RWPE1 (cell line): ENCODE measurements around the gene FZD2.
"Not testable (repeated sequence)": the region's sequence is repeated elsewhere in the genome, so short reads cannot be mapped to it uniquely, and the experiment has no call there.

ENCODE experiments used
- CTCF ChIA-PET: fragments of 350-600 bp; sonication (Branson Sonifier 250); formaldehyde crosslinking; extraction: SDS; loops from one replicate; lab custom pipeline; 2021; lab: Yijun Ruan, JAX
- POLR2A ChIA-PET: fragments of 400-600 bp; formaldehyde crosslinking; extraction: SDS; loops from one replicate; lab custom pipeline; 2020; ENCODE audit warnings: antibody characterized with exemption; ENCODE audit not compliant: low non-redundant PET; lab: Yijun Ruan, JAX
- DNase-seq: peaks from one replicate; pipeline ENCODE4 v3.0.0; 2012; ENCODE audit warnings: low spot score
- H3K27ac ChIP-seq: fragments of 450-650 bp; 2 replicates; pipeline ENCODE4 v1.5.1; 2017
- TF ChIP-seq, protein P1 (sequence below): fragments of 450-650 bp; conservative IDR thresholded peaks from 2 replicates; pipeline ENCODE4 v1.5.1; 2017; ENCODE audit warnings: low read depth, mild to moderate bottlenecking

Gene FZD2

DNA sequence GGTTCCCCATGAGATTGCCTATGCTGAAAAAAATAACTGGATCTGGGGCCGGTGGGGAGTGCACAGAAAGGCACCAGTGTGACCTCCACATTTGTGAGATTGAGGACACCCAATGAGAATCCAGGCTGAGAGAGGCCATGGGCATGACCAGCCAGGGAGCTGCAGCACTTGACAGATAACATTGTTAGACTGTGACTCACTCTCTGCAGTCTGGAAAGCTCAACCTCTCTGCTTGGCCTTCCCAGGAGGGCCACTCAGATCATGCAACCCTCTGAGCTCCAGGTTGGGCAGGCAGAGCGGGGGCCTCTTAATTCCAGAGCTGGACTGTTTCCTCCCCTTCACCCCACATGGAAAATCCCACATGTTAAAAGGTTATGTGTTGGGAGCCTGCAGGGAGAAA lies 30.1 kb downstream of the FZD2 start:
- peak overlapping the region; percentile 81 for H3K27ac ChIP-seq
- CTCF ChIA-PET = no interaction called here
- TF ChIP-seq, protein P1, sequence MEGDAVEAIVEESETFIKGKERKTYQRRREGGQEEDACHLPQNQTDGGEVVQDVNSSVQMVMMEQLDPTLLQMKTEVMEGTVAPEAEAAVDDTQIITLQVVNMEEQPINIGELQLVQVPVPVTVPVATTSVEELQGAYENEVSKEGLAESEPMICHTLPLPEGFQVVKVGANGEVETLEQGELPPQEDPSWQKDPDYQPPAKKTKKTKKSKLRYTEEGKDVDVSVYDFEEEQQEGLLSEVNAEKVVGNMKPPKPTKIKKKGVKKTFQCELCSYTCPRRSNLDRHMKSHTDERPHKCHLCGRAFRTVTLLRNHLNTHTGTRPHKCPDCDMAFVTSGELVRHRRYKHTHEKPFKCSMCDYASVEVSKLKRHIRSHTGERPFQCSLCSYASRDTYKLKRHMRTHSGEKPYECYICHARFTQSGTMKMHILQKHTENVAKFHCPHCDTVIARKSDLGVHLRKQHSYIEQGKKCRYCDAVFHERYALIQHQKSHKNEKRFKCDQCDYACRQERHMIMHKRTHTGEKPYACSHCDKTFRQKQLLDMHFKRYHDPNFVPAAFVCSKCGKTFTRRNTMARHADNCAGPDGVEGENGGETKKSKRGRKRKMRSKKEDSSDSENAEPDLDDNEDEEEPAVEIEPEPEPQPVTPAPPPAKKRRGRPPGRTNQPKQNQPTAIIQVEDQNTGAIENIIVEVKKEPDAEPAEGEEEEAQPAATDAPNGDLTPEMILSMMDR = no peak
- peak; percentile 91 for DNase-seq
- POLR2A ChIA-PET = interaction anchor here (0.5 kb wide), 1 partner anchor 947 kb away, joined by 4 read pairs; no protein-coding TSS in a partner anchor

DNA sequence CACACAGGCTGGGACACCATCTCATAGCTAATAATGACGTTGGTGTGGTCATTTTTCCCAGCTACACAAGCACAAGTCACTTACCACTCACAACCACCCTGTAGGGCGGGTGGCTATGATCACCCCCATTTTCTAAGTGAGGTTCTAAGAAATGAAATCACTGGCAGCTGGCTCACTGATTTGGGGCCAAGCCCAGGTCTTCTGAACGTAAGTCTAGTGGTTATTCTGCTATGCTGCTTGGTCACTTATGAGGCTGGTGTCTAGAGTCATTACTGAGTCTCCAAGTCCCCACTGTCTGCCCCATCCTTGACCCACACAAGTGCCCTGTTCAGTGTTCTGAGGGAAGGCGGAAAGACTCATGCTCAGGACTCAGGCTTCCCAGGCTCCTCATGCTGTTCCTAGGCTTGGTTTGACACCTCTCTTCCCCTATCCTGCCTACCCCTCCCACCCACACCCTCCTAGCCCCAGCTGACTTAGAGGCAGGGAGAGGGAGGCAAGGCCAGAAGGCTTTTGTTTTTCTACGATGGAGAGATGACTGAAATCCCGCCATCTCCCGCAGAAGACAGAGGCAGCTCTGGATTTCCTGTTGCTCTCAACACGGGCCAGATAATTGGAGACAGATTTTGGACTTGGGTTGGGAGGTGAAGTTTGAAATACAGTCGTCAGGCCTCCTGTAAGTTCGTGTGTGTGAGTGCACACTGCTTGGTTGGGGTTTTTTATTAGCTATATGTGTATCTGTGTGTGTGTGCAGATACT lies 32.2 kb downstream of the FZD2 start:
- peak overlapping the region; percentile 6; the same call in 1 of the 2 replicates for H3K27ac ChIP-seq
- CTCF ChIA-PET = no interaction called here
- TF ChIP-seq, protein P1 = no peak
- DNase-seq = no peak
- POLR2A ChIA-PET = no interaction called here

DNA sequence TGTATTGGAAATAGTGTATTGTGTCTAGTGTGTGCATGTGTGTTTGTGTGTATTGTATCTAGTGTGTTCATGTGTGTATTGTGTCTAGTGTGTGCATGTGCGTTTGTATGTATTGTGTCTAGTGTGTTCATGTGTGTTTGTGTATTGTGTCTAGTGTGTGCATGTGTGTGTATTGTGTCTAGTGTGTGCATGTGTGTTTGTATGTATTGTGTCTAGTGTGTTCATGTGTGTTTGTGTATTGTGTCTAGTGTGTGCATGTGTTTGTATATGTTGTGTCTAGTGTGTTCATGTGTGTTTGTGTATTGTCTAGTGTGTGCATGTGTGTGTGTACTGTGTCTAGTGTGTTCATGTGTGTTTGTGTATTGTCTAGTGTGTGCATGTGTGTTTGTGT lies 32.8 kb downstream of the FZD2 start:
- DNase-seq, POLR2A ChIA-PET, H3K27ac ChIP-seq, CTCF ChIA-PET: not testable (repeated sequence)

DNA sequence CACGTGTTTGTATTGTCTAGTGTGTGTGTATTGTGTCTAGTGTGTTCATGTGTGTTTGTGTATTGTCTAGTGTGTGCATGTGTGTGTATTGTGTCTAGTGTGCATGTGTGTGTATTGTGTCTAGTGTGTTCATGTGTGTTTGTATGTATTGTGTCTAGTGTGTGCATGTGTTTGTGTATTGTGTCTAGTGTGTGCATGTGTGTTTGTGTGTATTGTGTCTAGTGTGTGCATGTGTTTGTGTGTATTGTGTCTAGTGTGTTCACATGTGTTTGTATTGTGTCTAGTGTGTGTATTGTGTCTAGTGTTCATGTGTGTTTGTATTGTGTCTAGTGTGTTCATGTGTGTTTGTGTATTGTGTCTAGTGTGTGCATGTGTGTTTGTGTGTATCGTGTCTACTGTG lies 33.5 kb downstream of the FZD2 start:
- CTCF ChIA-PET, POLR2A ChIA-PET, DNase-seq, H3K27ac ChIP-seq: not testable (repeated sequence)

DNA sequence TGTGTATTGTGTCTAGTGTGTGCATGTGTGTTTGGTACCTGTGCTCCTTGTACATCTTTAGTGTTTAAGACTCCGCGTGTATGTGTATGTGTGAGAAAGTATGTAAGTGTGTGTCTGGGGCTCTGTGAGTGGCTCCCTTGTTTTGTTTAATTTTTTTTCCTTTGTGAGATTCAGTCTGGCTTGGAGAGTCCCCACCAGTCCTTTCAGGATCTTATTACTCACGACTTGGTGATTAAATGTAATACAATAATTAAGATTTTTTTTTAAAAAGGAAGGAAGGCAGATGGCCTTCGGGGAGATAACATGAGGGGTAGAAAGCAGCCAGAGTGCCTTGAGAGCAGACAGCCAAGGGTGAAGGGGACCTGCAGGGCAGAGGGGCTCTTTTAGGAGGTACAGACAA lies 33.9 kb downstream of the FZD2 start:
- no peak overlapping the region for H3K27ac ChIP-seq
- DNase-seq = no peak
- CTCF ChIA-PET = interaction anchor here (0.7 to 0.8 kb wide), 2 partner anchors 15 to 57 kb away, joined by 3 read pairs; no protein-coding TSS in a partner anchor
- TF ChIP-seq, protein P1 = no peak
- POLR2A ChIA-PET = no interaction called here

DNA sequence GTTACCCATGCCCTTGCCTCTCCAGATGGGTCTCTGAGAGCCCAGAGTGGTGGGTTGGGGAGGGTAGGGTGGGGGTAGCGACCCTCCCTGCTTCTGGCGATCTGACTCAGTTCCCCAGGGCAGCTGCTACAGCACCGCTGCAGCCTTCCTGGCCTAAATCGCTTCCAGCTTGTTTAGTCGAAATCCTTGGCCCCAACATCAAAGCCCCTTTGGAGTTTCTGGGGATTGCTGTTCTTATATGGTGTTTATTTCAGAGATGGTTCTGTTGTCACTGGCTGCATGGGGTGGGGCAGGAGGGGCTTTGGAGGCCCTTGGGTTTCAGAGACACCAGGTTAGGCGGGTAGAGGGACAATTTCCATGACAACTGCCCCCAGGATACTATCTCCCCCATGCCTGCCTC lies 35.9 kb downstream of the FZD2 start:
- POLR2A ChIA-PET = no interaction called here
- TF ChIP-seq, protein P1 = no peak
- DNase-seq = no peak
- CTCF ChIA-PET = no interaction called here
- no peak overlapping the region for H3K27ac ChIP-seq

DNA sequence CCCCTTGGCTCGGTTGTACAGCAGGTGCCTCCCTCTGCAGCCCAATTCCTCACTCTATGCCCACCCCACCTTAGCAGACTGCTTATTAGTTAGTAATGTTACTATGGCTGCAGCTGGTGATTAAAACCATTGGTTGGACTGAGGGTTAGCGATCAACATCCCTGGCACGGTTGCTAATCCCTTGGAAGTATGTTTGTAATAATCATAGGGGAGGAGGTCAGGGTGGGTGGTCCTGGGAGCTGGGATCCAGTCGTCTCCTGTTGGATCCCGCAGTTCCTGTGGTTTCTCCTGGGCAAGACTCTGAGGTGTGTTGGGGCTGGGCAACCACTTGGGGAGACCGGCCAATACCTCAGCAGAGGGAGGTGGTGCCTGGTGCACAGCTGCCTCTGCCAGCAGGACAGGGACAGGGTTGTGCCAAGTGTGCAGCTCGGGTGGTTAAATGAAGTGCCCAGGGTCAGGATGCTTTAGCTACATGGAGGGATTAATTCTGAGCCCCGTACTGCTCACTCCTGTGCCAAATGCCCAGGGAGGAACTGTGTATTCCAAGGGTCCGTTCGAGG lies 38.0 kb downstream of the FZD2 start:
- POLR2A ChIA-PET = no interaction called here
- CTCF ChIA-PET = no interaction called here

More for the DNA sequence above, 38.0 kb downstream of the FZD2 start:
- TF ChIP-seq, protein P1 = no peak
- H3K27ac ChIP-seq = no peak overlapping the region
- no peak for DNase-seq
